ENCODE results near the gene DENND1A. TPM values are rescaled to one million over a fixed set of nuclear protein-coding genes. Genes with fewer than 3 reads are reported as not detected.

Gene DENND1A
- total RNA-seq, 2 donors from 2014 or later, result 17.8 to 36.6 TPM

DNA sequence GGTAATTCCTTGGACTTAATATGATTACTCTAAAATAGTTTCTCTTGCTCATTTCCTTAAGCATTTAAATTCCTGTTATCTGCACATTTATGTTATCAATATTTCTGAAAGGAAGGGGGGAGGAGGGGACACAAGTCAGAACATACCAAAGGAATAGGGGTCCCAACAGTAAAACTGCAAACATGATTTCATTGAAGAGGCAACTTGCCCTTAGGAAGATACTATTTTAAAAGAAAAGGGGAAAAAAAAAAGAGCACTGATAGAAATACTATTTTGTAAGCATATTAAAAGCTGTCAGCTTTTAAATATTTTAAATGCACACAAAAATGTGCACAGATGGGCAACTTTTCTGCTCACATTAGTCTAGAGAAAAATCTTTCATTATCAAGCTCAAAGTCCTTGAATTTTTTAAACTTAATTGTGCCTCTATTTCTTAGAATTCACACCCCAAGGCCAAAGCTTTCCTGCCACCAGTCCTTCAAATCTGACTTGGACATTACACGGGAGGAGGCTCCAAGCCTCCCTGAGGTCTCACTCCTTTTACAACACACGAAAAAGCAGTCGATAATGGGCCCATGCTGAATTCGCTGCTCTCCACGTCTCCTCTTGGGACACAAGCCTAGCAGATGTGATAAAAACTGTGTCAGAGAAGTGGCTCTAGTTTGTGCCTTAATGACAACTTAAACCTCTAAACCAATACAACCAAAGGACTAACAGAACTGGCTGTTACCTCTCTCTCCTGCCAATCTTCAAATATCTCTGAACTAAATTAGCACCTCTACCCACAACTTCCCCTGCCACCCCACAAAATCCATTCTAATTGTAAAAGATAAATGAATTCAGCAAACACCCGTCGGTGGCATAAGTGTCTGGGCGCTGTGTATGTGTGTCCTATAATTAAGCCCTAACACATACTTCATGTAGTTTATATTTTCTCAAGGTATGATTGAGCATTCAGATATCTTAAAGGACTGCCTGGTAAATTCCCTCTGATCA, 154.3 kb downstream of the DENND1A start:
- TF ChIP-seq, protein P1, sequence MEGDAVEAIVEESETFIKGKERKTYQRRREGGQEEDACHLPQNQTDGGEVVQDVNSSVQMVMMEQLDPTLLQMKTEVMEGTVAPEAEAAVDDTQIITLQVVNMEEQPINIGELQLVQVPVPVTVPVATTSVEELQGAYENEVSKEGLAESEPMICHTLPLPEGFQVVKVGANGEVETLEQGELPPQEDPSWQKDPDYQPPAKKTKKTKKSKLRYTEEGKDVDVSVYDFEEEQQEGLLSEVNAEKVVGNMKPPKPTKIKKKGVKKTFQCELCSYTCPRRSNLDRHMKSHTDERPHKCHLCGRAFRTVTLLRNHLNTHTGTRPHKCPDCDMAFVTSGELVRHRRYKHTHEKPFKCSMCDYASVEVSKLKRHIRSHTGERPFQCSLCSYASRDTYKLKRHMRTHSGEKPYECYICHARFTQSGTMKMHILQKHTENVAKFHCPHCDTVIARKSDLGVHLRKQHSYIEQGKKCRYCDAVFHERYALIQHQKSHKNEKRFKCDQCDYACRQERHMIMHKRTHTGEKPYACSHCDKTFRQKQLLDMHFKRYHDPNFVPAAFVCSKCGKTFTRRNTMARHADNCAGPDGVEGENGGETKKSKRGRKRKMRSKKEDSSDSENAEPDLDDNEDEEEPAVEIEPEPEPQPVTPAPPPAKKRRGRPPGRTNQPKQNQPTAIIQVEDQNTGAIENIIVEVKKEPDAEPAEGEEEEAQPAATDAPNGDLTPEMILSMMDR (IDR thresholded peaks at IDR 0.05), result no peak
- no peak overlapping the region for H3K27ac ChIP-seq
- H3K9me3 ChIP-seq, result no peaks in the 10 kb centered on the region
- no peaks in the 10 kb centered on the region for H3K27me3 ChIP-seq (replicated peaks; ENCODE audit: insufficient read depth)
- no peak overlapping the region for H3K4me3 ChIP-seq
- no peaks in the 10 kb centered on the region for H3K4me1 ChIP-seq (ENCODE audit: control insufficient read depth in 1 of 2, low read depth in 2 of 2)
- DNase-seq (ENCODE audit: low spot score) (no peak), ATAC-seq (ENCODE audit: insufficient number of reproducible peaks, low FRiP score, low read depth) (no peak)
- H3K36me3 ChIP-seq, result no peaks in the 10 kb centered on the region

DNA sequence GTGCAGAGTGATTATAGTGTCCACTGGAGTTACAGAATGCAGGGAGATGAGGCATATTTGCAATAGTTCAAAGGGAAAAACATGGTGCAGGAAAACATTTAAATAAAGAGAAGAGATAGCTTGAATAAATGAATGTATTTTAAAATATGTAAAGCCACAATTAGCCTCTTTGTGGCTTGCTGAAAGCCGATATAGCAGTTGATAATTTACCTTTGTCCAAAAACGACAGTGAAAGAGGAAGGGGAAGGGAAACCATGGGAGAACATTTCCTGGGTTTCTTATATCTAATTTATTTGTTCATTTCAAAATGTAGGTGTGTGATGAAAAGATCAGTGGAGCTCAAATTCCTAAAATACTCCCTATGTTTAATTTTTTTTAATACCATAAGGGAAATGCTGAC, 156.1 kb downstream of the DENND1A start:
- ATAC-seq (ENCODE audit: insufficient number of reproducible peaks, low FRiP score, low read depth), result no peak
- Histone ChIP-seq H3K27ac (no peak overlapping the region), H3K4me3 (no peak overlapping the region), H3K36me3 (no peaks in the 10 kb centered on the region), H3K4me1 (ENCODE audit: control insufficient read depth in 1 of 2, low read depth in 2 of 2) (no peaks in the 10 kb centered on the region), H3K27me3 (replicated peaks; ENCODE audit: insufficient read depth) (no peaks in the 10 kb centered on the region), H3K9me3 (no peaks in the 10 kb centered on the region)
- DNase-seq (ENCODE audit: low spot score), result no peak
- TF ChIP-seq, protein P1 (IDR thresholded peaks at IDR 0.05), result no peak

DNA sequence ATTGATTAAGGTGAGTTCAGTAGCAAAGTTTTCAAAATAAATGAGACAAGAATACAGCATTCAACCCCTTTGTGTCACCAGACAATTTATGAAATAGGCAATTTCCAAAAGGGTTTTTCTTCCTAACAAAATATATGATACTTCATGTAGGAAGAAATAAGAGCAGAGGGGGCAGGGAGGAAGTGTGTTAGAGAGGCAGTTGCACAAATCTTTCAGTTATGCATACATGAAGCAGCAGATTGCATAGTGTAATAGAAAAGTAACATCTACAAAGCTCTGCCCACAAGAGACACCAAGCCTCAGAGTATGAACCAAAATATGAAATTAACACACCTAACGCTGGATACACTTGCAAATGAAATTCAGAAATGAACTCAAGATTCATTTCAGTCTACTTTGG, 157.0 kb downstream of the DENND1A start:
- H3K4me3 ChIP-seq, result no peak overlapping the region
- H3K27ac ChIP-seq, result no peak overlapping the region
- no peak for ATAC-seq (ENCODE audit: insufficient number of reproducible peaks, low FRiP score, low read depth)
- no peaks in the 10 kb centered on the region for H3K27me3 ChIP-seq (replicated peaks; ENCODE audit: insufficient read depth)
- TF ChIP-seq, protein P1 (IDR thresholded peaks at IDR 0.05), result no peak
- no peaks in the 10 kb centered on the region for H3K9me3 ChIP-seq
- no peak for DNase-seq (ENCODE audit: low spot score)
- no peaks in the 10 kb centered on the region for H3K4me1 ChIP-seq (ENCODE audit: control insufficient read depth in 1 of 2, low read depth in 2 of 2)
- no peaks in the 10 kb centered on the region for H3K36me3 ChIP-seq

DNA sequence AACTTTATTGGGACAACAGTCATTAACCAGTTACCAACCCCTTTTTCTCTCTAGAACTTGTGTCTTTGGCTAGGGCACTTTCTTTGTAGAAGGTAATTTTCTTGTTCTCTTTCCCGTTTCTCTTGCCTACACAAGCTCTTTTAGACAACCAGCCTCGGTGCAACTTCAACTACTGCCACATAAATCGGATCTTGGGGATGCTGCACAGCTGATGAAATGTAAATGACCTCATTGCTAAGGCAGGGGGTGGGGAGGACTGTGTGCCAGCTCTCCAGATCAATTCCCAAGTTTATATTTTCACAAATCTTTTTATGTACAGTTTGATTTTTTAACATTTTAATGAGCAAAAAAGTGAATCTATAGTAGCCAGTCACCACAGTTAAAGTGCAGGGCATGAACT, 157.6 kb downstream of the DENND1A start:
- no peak for DNase-seq (ENCODE audit: low spot score)
- no peaks in the 10 kb centered on the region for H3K4me1 ChIP-seq (ENCODE audit: control insufficient read depth in 1 of 2, low read depth in 2 of 2)
- no peaks in the 10 kb centered on the region for H3K27me3 ChIP-seq (replicated peaks; ENCODE audit: insufficient read depth)
- no peaks in the 10 kb centered on the region for H3K36me3 ChIP-seq
- no peak for ATAC-seq (ENCODE audit: insufficient number of reproducible peaks, low FRiP score, low read depth)
- TF ChIP-seq, protein P1 (IDR thresholded peaks at IDR 0.05), result no peak
- H3K9me3 ChIP-seq, result no peaks in the 10 kb centered on the region
- H3K4me3 ChIP-seq, result no peak overlapping the region
- no peak overlapping the region for H3K27ac ChIP-seq

DNA sequence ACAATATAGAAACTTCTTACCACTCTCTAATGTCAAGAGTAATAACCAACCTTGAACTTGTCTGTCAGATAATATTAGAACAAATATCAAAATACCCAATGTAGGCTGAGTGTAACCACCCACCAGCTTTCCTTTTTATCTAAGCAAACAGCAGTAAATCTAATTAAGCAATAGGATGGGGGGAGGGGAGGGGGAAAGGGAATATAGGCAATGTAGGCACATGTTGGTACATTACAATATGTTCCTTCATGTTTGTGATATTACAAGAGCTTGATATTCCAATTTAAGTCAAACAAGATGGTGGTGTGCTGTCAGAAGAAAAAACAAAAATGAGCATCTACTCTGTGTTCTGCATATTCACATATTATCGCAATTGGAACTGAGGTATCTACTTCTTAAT, 158.2 kb downstream of the DENND1A start:
- H3K27ac ChIP-seq, result no peak overlapping the region
- TF ChIP-seq, protein P1 (IDR thresholded peaks at IDR 0.05), result no peak

More for the DNA sequence above, 158.2 kb downstream of the DENND1A start:
- H3K36me3 ChIP-seq, result no peaks in the 10 kb centered on the region
- no peak for ATAC-seq (ENCODE audit: insufficient number of reproducible peaks, low FRiP score, low read depth)
- no peak for DNase-seq (ENCODE audit: low spot score)
- H3K9me3 ChIP-seq, result no peaks in the 10 kb centered on the region
- no peaks in the 10 kb centered on the region for H3K4me1 ChIP-seq (ENCODE audit: control insufficient read depth in 1 of 2, low read depth in 2 of 2)
- no peak overlapping the region for H3K4me3 ChIP-seq
- no peaks in the 10 kb centered on the region for H3K27me3 ChIP-seq (replicated peaks; ENCODE audit: insufficient read depth)

Data from thoracic aorta (tissue), 2 donors.